Islet precursor cell (in vitro differentiated cells): Measurements from ENCODE around the gene CACNA1C.
A peak's percentile ranks its signal among the peaks of the same experiment; 100 is the strongest.

Experiments used
- DNase-seq: peaks from one replicate; pipeline ENCODE4 v3.0.0-alpha.2; 2018

The CACNA1C gene

DNA sequence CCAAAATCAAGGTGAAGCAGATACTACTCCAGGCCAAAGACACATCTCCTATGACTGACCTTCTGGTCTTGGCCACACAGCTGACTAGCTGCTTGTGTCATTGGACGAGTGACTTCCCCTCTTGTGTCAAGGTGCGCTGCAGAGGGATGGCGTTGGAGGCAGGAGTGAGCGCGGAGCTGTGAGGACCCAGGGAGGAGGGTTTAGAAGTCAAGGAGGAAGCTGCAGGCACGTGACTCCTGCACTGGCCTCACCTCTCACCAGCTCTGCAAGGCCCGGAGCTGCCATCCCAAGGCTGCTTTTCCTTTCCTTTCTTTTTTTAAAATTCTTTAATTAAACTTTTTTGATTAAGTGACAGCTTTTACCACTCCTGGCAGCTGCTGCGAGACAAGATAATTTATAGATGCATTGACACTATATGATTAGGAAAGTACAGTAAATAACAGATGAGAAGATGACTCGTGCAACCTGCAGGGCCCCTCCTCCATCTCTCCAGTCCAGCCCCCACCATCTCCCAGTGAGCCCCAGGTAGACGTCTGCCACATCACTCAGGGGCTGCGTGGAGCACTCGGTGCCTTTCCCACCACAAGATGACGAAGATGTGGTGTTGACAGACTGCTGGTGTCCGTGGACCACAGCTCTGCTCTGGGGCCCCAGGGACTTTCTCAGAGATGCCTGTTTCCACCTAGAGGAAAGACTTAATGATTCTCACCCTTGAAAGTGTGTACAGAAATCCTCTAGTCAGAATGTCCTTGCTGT lies 350.6 kb downstream of the CACNA1C start:
- DNase-seq: no peak

DNA sequence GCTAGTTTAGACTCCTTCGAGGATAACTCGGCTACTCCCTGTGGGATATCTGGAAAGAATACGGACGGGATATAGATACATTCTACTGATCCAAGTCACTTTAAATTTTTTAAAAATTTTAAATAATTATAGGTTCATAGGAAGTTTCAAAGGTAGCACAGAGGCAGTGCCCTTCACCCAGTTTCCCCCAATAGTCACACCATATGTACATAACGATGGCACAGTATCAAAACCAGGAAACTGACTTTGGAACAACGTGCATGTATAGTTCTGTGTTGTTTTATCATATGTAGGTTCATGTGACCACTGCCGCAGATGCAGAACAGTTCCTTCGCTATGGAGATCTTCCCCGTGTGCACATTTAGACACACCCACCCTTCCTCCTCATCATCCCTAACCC lies 352.3 kb downstream of the CACNA1C start:
- no peak for DNase-seq

DNA sequence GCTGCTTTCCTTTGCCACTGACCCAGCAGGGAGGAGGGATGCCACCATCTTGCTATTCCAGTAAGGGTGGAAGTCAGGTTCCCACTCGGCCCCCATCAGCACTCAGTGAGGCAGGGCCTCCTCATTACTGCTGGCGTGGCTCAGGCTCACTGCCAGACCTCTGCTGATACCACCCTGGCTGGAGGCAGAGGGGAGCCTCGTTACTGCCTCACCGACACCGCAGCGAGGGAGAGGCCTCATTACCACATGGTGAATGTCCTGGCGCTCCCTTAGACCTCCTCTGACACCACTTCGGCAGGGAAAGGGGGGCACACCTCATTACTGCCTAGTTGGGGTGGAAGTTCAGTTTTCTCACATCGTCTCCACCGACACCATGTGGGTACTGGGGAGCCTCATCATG lies 354.1 kb downstream of the CACNA1C start:
- no peak for DNase-seq

DNA sequence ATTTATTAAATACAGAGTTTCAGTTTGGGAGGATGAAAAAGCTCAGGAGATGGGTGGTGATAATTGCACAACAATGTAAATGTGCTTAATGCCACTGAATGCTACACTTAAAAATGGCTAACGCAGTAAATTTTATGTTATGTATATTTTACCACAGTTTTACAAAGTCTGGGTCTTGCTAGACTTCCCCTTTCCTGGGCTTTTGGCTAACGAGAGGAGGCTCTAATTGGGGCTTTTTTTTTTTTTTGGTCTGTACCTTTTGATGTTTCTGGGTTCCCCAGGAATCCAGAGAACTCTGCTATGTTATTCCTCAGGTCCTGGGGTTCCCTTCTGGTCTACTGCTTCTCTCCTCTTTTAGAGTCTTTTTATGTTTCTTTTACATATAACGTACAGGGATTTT lies 355.5 kb downstream of the CACNA1C start:
- DNase-seq: no peak

DNA sequence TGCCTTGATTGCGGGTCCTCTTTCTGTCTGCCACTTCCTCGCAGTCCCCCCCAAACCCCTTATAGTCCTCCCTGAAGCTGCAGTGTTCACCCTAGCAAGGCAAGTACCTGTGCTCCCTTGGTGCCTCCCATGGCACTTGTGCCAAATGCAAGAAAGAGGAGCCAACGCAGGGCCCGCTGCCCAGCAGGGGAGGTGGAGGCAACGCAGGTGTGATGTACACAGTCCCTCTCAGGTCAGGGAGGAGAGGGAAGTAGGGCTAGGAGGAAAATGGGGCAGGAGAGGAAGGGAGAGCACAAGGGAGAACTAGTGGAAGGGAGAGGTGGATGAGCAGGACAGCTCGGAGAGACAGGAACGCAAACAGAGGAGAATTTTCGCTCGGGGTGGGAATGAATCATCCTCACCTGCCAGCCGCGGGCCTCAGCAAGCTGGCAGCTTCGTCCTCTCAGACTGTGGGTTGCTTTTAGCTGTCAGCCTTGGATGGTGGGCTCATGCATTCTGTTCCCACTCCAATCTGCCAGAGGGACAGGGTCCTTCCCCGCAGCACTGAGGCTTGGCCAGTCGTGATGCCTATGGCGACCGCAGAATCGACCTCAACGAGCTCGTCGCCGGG lies 357.0 kb downstream of the CACNA1C start:
- no peak for DNase-seq

DNA sequence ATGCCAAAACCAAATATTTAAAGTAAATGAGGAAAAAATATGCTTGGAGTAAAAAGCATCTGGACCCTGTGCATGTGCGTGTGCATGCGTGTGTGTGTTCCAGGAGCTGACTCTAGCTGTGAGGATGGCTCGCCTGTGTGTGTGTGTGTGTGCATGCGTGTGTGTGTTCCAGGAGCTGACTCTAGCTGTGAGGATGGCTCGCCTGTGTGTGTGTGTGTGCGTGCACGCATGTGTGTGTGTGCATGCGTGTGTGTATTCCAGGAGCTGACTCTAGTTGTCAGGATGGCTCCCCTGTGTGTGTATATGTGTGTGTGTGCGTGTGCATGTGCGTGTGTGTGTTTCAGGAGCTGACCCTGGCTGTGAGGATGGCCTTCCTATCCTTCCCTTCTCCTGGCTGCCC lies 357.7 kb downstream of the CACNA1C start:
- no peak for DNase-seq

DNA sequence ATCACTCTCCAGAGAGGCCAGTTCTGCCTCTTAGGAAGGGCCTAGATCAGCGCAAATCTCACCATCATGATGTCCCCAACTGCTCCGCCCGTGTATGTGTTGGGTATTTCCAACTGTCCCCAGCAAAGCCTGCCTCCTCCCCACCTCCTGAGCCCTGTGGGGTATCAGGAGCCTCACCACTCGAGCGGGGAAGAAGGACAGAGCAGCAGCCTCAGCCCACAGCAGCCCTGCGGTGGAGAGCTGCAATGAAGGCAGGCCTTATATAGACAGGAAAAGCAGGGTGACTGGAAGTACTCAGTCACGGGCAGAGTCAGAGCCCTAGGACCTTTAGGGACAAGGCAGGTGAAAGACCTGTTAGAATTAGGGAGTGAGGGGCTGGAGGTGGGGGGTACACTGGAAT lies 358.2 kb downstream of the CACNA1C start:
- no peak for DNase-seq

DNA sequence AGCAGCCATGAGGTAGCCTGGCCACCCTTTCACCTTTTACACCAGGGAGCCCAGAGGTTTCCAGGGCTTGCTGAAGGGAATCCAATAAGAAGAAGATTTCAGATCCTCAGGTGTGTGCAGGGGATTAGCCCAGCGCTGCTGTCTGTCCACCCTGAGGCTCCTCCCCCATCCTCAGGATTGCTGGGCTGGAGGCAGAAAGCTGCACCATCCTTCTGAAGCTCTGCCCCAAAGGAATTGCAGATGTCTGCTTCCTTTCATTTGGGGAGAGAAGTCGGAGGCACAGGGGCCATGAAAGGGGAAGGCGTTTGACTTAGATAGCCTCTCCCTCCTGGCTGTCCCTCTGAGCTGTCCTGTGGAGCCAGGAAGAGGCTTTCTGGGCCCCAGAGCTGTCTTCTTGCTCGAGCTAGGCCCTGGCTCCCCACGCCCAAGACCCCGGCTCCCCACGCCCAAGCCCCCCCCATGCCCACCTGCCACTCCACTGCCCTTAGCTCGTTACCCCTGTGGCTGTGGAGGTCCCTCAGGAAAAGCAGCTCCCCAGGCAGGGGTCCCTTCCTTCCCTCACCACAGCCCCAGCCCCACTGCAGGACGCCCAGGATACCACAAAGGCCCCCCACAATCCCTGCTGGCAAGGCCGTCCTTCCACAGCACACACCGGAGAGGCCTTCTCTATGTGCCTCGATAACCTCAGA lies 359.0 kb downstream of the CACNA1C start:
- no peak for DNase-seq

DNA sequence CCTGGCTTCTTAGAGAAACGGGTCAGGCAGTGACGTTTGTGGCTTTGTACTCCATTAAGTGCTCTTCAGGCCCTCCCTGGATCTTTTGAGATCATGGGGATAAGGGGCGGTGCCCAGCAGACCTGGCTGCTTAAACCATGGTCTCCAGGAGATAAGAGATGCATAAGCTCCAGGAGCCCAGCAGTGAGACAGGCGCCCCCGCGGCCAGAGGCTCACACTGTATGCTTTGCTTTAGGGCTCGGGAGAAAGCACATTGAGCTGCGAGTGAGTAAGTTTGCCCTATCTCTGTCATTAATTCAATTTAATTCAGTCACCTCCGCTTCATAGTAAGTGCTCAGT lies 359.5 kb downstream of the CACNA1C start:
- DNase-seq: no peak

DNA sequence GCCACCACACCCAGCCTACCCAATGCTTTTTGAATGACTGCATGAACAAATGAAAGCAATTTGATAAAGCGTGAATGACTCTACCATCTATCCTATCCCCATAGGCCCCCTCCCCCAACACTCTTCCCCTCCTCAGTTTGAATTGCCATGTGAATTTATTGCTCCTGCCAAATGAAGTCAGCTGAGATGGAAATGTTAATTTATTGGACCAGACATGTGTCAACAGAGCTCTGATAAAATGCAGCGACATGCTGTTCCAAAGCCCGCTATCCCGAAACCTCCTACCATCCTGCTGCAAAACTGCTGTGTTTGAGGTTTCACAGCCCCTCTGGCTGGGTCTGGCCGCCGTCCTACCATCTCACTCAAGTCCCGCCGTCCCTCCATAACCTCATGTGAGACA lies 360.5 kb downstream of the CACNA1C start:
- DNase-seq: no peak

DNA sequence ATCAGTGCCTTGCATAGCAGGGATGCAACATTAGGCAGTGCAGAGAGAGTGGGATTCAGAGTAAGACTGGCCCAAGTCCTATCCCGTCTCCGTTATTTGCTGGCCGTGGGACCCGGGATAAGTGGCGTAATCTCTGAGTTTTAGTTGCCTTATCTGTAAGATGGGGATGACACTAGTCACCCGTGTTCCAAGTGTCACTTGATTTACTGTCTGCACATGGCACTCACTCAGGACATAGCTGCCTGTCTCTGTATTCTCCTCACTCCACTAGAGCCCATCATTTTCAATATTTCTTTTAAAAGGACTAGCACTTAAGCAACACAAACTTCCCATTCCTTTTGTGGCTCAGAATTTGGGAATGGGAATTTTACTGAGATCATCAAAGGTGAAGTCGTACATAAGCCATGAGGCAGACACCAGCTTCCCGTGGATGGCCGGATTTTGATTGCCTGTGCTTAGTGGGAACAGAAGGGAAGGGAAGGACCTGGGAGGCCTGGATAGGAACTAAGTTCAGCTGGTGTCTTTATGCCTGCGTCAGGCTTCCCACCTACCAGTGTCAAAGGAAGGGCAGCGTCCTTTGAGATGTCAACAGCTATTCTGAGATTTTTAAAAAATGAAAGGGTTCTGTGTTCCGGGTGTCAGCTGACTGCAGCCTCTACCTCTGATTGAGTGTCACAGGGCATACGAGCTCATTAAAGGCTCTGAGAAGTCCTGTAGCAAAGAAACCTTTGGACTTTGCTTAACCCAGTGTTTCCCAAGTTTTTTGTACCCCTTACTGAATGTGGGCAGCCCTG lies 361.4 kb downstream of the CACNA1C start:
- DNase-seq: no peak

DNA sequence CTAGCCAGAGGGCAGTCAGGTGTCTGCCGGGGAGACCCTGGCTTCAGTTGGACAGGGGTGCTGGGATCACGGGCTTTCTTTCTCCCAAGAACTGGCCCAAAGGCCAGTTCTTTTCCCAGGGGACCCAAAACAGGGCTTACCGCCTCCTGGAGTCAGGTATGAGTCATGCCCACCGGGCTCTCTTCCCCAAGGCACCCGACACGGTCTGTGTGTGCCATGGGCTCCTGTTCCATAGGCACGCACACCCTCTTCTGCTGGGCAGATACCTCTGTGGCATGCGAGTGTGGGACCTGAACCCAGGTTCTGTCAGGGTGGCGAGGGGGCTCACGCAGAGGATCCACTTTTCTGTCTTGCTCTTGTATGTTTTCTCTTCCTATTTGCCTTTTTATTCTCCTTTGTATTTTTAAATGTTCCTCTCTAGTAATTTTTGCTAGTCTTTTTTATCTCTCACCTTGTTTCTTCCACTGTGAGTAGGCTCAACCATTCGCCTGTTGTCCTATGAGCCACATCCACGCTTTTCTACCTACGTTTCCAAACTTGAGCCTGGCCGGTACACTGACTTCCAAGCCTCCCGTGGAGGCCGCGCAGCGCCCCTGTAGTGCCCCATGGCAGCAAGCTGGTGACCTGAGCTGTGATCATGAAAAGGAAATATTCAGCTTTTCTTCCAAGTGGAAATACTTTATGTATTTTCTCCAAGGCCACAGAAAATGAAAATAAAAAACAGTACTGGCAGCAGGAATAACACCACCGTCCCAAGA lies 362.2 kb downstream of the CACNA1C start:
- no peak for DNase-seq

DNA sequence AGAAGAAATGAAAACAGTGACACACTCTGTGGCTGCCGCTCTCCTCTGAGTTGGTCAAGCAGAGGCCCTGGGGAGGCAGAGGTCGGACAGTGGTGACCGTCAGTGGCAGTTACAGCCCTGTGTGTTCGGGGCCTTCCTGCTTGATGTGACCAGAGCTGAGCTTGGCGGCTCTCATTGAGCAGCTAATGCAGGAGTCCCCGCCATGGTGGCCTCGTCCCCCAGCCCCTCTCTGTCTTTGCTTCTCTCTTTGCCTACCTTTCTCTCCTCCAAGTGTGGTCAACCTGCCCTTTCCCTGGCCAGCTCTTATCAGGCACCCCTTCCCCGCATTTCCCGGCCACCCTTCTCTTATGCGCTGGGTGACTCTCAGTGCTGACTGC lies 362.8 kb downstream of the CACNA1C start:
- no peak for DNase-seq

DNA sequence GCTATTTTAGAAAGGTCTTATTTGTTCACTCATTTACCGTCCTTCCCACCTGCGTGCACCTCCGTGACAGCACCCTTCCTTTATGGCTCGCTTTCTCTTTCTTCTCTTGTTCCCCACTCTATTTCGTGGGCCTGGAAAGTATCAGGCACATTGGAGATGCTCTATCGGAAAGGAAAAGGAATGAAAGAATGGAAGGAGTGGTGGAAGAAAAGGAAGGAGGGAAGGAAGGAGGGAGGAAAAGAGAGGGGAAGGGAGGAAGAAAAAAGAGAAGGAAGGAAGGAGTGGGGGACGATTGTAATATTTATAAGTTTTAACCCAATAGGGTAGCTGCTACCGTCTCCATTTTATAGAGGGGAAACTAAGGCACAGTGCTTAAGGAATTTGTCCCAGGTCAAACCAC lies 363.4 kb downstream of the CACNA1C start:
- no peak for DNase-seq

DNA sequence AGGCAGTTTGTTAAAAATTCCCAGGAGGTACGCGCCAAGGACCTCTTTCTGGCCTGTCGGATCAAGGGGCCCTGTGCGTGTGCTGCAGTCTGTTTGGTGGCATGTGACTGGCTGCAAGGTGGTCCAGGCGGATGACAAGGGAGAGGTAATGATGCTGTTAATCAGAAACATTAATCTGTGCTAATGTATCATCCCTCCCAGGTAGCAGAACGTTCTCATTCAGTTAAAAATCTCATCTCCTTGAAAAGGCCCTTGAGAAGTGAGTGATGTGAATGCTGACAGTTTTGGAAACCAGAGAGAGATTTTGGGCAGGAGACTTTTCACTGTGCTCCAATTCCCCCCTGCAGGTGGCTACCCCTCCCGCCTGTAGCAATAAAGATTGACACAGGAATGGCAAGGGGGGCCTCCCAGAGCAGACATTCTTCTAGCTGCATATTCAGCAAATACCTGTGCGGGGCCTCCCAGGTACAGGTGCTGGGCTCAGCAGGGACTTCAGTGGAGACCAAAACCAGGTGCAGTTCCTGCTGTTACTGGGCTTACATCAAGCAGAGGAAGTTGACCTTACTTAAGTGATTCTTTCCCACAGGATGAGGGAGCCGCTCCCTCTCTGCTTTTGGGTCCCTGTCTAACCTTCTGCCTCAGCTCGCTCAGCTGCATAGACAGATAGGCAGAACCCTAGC lies 364.8 kb downstream of the CACNA1C start:
- DNase-seq: no peak

DNA sequence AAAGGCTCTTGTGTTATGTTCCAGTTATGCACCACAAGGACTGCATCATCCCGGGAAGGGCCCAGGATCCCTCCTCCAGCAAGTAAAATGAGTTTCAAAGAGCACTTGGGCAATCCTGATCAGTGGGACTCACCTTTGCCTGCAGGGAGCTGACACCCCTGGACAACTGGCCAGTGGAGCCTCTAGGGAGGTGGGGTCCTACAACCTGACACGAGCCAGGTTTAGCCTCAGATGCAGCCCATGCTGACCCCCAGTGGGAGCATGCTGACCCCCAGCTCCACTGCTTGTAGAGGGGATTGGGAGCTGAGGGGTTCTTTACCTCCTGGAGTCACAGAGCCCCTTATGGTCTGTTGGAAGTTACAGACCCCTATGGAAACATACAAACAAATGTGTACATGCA lies 365.8 kb downstream of the CACNA1C start:
- no peak for DNase-seq

DNA sequence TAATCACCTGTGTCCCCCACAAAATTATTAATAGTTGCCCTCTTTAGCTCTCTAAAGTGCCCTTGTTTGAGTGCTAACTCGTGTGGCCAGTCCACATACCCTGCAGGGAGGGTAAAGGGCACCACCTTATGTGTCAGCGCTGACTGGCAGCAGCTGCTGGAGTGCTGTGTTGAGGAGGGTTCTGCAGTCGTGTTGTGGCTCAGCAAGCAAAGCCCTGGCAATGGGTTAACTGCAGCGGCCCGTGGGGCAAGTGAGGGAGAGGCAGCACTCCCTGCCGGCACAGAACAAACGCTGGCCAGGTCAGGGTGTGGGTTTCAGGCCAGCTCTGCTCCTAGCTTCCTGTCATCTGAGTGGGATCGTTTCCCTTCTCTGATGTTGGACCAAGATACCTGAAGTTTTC lies 369.8 kb downstream of the CACNA1C start:
- no peak for DNase-seq

DNA sequence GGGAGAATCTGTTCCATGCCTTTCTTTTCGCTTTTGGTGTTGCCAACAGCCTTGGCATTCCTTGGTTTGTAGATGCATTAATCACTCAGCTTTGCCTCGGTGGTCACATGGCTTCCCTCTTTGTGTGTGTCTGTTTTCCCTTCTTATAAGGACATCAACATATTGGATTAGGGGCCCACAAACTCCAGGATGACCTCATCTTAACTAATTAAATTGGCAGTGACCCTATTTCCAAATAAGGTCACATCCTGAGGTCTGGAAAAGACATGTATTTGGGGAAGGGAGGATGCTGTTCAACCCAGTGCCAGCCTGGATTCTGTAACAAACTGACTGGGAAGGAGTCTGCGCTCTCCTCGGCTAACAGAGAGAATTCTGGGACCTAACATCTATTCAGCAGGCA lies 376.2 kb downstream of the CACNA1C start:
- DNase-seq: no peak

DNA sequence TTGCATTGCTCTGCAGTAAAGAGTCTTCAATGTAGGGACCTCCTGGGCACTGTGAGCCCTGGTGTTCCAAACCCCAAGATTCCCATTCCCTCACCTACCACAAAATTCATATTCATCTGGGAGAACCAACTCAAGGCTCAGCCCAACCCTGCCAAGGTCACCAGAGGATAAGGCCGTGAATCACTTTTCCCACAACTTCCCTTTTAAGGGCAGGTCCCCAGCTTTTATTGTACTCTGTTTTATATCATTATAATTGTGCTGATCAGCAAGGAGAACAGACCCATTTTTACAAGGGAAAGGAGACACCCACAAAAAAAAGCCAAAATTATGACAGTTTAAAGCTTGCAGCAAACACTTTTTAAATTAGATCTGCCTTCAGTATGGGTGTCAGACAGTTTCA lies 379.0 kb downstream of the CACNA1C start:
- DNase-seq: no peak

DNA sequence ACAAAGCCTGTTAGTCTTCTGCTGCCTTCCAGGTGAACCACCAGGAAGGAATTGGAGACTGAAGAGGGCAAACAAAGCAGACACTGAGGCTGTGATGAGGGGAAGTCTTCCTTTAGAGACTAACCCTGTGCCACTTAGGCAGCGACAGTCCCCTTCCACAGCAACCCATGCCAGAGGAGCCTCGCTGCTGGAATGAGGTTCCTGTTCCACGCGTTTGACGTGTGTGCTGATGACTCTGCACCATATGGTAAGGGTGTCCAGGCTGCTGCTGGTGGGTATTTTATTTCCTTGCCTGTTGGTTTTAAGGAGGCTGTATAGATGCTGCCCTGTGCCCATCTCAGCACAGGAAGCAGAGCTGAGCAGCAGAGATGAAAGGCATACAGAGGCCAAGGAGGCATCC lies 380.1 kb downstream of the CACNA1C start:
- no peak for DNase-seq

DNA sequence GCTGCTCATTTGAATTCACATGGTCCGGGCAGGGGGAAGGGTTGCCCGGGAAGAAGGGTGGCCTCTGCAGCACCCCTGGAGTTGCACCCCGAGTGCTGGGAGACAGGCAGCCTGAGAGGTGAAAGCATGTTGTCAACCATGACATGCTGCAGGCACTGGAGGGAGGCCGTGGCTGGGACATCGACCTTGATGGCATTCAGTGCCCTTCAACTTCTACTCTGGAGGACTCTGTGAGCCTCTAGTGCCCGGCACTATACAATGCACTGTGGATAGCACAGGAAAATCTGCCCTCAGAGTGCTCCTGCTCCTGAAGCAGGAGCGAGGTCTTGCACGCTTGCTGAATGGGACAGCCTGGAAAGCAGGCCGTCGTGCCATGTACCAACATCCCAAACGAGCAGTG lies 382.7 kb downstream of the CACNA1C start:
- no peak for DNase-seq

DNA sequence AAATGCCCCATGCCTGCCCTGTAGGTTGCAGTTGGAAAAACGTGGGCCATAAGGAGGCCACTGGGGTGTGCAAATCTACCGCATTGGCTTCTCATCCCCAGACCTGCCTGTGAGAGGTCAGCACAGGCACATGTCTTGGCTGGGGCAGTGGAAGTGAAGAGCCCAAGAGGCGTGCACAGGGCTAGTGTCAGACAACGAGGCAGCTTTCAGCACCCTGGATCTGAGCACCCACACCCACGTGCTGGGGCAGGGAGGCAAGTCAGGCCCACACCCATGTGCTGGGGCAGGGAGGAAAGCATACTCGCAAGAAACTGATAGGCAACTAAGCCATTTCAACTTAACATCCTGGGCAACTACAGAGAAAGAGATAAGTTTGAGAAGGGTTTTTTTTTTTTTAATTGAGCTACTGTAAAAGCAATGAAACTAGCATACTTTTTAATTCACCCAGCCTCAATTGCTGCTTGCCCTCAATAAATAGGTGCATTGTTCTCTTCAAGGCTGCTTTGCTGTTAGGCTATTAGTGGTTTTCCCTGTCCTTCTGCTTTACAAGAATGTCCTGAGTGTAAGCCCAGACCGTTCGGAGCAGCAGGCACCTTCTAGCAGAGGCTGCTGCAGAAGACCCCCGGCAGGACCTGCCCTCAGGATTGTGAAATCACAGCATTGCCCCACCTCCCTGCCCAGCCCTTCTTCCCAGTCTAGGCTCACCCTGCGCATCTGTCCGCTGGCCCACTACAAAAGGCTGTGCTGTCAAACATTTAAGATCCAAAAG lies 386.7 kb downstream of the CACNA1C start:
- peak; percentile 81 for DNase-seq
